ENCODE measurements around the gene PLCB1. TPM values are rescaled to one million over a fixed set of nuclear protein-coding genes. Genes with fewer than 3 reads are reported as not detected.
A peak's percentile ranks its signal among the peaks of the same experiment; 100 is the strongest.

PLCB1 gene
- total RNA-seq, 1 experiment from 2014 or later = 11.3 TPM

- Mint-ChIP-seq H3K27ac (no peak overlapping the region), H3K36me3 (no peaks in the 10 kb centered on the region), H3K4me1 (peaks cover 30% of the 10 kb centered on the region), H3K4me3 (no peak overlapping the region), H3K9me3 (no peaks in the 10 kb centered on the region), H3K27me3 (ENCODE audit: low read depth) (no peaks in the 10 kb centered on the region)
- POLR2A ChIA-PET = no interaction called here
- no peak for DNase-seq (ENCODE audit: low spot score)
- CTCF ChIA-PET = no interaction called here
- no peak for ATAC-seq
- TF ChIP-seq GABPB1 (CRISPR knock-in tag; IDR thresholded peaks at IDR 0.05) (peak; percentile 94), ATF6 (CRISPR knock-in tag; IDR thresholded peaks at IDR 0.05) (no peak), TEAD4 (CRISPR knock-in tag; IDR thresholded peaks at IDR 0.05) (no peak), ZMAT4 (CRISPR knock-in tag; IDR thresholded peaks at IDR 0.05) (no peak), CTCF (IDR thresholded peaks at IDR 0.05) (no peak), EMX1 (CRISPR knock-in tag; IDR thresholded peaks at IDR 0.05) (no peak), ATF3 (CRISPR knock-in tag; conservative IDR thresholded peaks at IDR 0.05) (no peak), ZNF281 (CRISPR knock-in tag; IDR thresholded peaks at IDR 0.05) (no peak)
These were observed 112.6 kb downstream of the PLCB1 start for GRCh38 chr20:8244637-8245036.

- H3K27ac Mint-ChIP-seq = peak overlapping the region; percentile 73; the same call in 1 of the 2 replicates
- H3K4me3 Mint-ChIP-seq = no peak overlapping the region
- H3K9me3 Mint-ChIP-seq = no peaks in the 10 kb centered on the region
- ATAC-seq = no peak; the same call in 1 of the 2 replicates
- ChIA-PET CTCF (no interaction called here), POLR2A (no interaction called here)
- H3K27me3 Mint-ChIP-seq (ENCODE audit: low read depth) = no peaks in the 10 kb centered on the region
- no peak for DNase-seq (ENCODE audit: low spot score)
- peaks cover 33% of the 10 kb centered on the region for H3K4me1 Mint-ChIP-seq
- H3K36me3 Mint-ChIP-seq = no peaks in the 10 kb centered on the region
- no peak for TF ChIP-seq USF2 (CRISPR knock-in tag; IDR thresholded peaks at IDR 0.05)
- TF ChIP-seq IRF1 (CRISPR knock-in tag; IDR thresholded peaks at IDR 0.05) = no peak
- TF ChIP-seq CREM (CRISPR knock-in tag; IDR thresholded peaks at IDR 0.05) = no peak
- TF ChIP-seq ATF6 (CRISPR knock-in tag; IDR thresholded peaks at IDR 0.05) = no peak
- no peak for TF ChIP-seq HMGA2 (CRISPR knock-in tag; IDR thresholded peaks at IDR 0.05)
- TF ChIP-seq AR (CRISPR knock-in tag; IDR thresholded peaks at IDR 0.05) = no peak
- TF ChIP-seq GABPB1 (CRISPR knock-in tag; IDR thresholded peaks at IDR 0.05) = no peak
- no peak for TF ChIP-seq ZNF281 (CRISPR knock-in tag; IDR thresholded peaks at IDR 0.05)
- TF ChIP-seq ESRRA (CRISPR knock-in tag; IDR thresholded peaks at IDR 0.05; ENCODE audit: borderline replicate concordance) = no peak
- TF ChIP-seq E2F5 (CRISPR knock-in tag; IDR thresholded peaks at IDR 0.05) = no peak
These were observed 114.1 kb downstream of the PLCB1 start for GRCh38 chr20:8246153-8246552.

Measured in WTC11 (cell line).